GM12891 (cell line): ENCODE measurements around the gene VIL1.

Experiments used
- DNase-seq: peaks from one replicate; pipeline ENCODE4 v3.0.0; 2011; ENCODE audit warnings: low spot score; ENCODE audit not compliant: insufficient read length
- FAIRE-seq: peaks from 2 replicates; lab custom pipeline; 2011; peaks lifted over from hg19 to GRCh38; lab: Jason Lieb, UNC
- PAX5 ChIP-seq: IDR thresholded peaks from 2 replicates; pipeline ENCODE4 v1.6.1; 2011; ENCODE audit warnings: low read length, moderate library complexity, mild to moderate bottlenecking; ENCODE audit not compliant: insufficient read depth, severe bottlenecking
- POLR2A ChIP-seq: IDR thresholded peaks from 2 replicates; pipeline ENCODE4 v1.6.1; 2011; ENCODE audit warnings: low read depth, low read length, control low read depth
- POLR2AphosphoS5 ChIP-seq: IDR thresholded peaks from 2 replicates; pipeline ENCODE4 v1.6.1; 2011; ENCODE audit warnings: low read depth, low read length, control low read depth
- POU2F2 ChIP-seq: IDR thresholded peaks from 2 replicates; pipeline ENCODE4 v1.6.1; 2011; ENCODE audit warnings: low read depth, mild to moderate bottlenecking, control low read depth, low read length, moderate library complexity
- SPI1 ChIP-seq: IDR thresholded peaks from 2 replicates; pipeline ENCODE4 v1.6.1; 2011; ENCODE audit warnings: low read depth, low read length, control low read depth
- TAF1 ChIP-seq: IDR thresholded peaks from 2 replicates; pipeline ENCODE4 v1.6.1; 2011; ENCODE audit warnings: low read depth, low read length, control low read depth

Gene VIL1

DNA sequence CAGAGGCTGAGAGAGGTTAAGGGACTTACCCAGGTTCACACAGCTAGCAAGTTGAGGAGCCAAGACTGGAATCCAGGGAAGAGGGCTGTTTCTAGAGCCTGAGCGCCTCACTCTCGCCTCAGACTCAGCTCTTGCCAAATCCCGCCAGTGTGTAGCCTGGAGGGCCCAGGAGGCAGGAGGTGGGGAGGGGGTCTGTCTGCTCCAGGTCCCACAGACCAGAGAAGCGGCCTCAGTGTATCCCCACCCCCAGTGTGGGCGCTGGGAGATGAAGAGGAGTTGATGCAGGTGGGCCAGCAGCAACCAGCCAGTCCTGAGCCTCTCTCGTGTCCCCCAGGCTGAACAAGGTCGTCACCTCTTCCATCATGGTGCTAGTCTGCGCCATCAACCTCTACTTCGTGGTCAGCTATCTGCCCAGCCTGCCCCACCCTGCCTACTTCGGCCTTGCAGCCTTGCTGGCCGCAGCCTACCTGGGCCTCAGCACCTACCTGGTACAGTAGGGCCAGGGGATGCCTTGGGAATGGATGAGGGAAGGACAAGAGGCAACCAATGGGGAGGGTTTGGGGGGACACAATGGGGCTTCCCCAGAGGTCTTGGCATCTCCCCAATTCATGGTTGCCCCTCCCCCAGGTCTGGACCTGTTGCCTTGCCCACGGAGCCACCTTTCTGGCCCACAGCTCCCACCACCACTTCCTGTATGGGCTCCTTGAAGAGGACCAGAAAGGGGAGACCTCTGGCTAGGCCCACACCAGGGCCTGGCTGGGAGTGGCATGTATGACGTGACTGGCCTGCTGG lies 24.4 kb upstream of the VIL1 start:
- FAIRE-seq, result no peak

DNA sequence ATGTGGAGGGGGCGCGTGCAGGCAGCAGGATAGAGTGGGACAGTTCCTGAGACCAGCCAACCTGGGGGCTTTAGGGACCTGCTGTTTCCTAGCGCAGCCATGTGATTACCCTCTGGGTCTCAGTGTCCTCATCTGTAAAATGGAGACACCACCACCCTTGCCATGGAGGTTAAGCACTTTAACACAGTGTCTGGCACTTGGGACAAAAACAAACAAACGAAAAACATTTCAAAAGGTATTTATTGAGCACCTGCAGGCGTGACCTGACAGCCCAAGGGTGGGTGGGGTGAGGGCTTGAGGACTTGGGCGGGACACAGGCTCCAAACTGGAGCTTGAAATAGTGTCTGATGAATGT lies 23.9 kb upstream of the VIL1 start:
- DNase-seq, result no peak
- FAIRE-seq, result no peak
- TF ChIP-seq POLR2AphosphoS5 (no peak), POLR2A (no peak), POU2F2 (no peak), PAX5 (no peak), SPI1 (no peak), TAF1 (no peak)

More for the DNA sequence above, 24.4 kb upstream of the VIL1 start:
- no peak for DNase-seq
- TF ChIP-seq POU2F2, result no peak
- TF ChIP-seq POLR2A, result no peak
- no peak for TF ChIP-seq TAF1
- no peak for TF ChIP-seq PAX5
- no peak for TF ChIP-seq SPI1
- no peak for TF ChIP-seq POLR2AphosphoS5

DNA sequence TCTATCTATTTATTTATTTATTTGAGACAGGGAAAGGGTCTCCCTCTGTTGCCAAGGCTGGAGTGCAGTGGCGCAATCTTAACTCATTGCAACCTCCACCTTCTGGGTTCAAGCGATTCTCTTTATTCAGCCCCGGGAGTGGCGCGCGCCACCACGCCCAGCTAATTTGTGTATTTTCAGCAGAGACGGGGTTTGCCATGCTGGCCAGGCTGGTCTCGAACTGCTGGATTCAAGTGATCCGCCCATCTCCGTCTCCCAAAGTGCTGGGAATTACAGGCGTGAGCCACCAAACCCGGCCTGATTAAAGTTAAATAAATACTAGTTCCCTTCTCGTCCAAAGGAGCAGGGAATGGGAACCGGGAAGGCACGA lies 23.5 kb upstream of the VIL1 start:
- TF ChIP-seq SPI1 (no peak), PAX5 (no peak), POLR2AphosphoS5 (no peak), POLR2A (no peak), POU2F2 (no peak), TAF1 (no peak)
- DNase-seq (no peak), FAIRE-seq (peak; percentile 33)

DNA sequence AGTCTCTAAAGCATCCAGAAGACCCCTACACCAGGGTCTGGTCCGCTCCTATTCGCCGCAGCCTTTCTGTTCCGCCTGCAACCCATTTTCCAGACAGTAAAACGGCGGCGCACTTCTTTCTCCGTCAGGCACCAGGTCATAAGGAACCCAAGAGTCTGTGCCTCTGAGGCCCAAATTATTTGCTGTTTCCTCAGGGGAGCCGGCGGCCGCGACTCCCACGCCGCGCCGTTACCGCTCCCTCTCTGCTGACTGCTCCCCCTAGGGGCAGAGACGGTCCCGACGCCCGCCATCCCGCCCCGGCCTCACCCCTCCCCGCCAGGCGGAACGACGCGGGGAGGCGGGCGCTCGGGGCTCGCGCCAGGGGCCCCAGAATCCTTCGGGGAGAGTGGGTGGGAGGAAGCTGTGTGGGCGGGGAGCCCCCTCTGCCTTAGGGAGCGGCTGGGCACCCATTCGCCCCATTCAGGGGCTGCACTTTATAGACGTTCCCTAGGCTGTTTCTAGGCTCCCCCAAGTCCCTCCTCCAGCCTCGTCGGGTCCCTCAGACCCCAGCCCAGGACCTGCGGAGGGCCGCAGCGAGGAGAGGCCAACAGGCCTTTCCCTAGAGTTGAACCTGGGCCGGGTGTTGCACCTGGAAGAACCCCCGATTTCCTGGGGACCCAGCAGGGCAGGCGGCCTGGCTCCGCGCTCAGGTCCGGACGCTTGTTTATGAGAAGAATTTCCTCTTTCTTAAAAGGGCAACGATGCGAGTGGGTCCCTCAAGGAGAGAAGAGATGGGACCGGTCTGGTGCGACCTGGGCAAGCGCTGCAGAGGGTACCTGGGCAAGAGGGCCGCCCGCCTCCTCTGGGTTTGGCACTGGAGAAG lies 22.9 kb upstream of the VIL1 start:
- FAIRE-seq (peak; percentile 94), DNase-seq (peak; percentile 85)
- TF ChIP-seq POU2F2 (peak; percentile 34; the same call in 1 of the 2 replicates), POLR2A (no peak)

DNA sequence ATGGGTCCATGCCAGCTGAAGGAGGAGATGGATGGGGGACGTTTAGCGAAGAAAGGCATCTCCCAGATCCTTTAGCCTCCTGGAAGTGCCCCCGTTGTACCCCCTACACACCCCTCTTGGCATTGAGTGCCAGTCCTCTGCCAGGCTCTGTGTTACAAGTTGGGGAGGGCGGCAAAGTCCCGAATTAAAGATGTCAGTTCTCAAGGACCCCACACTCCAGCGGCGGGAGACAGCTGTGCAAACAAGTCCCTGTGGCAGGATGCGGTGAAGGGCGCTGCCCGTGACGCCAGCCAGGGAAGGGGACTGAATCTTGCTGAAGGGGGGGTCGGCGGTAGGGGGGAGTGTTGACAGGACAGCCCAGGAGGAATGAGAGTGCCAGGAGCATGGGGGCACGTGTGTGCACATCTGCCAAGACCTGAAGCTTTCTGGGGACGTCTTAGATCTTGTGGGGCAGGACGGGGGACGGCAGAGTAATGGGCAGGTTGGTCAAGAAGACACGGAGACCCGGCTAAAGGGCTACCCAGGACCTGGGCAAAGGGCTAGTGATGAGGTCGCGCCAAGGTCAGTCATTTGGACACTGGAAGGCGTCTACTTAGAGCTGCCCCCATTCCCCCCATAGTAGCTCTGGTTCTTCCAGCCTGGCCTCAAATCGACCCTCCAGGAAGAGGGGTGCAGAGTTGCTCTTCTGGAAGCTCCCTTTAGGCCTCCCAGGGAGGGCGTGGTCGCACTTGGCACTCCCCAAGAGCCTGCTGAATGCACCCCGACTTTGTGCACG lies 22.0 kb upstream of the VIL1 start:
- FAIRE-seq, result no peak
- TF ChIP-seq PAX5, result no peak
- TF ChIP-seq SPI1, result no peak
- TF ChIP-seq POLR2AphosphoS5, result no peak
- TF ChIP-seq POU2F2, result no peak
- no peak; the same call in 1 of the 2 replicates for TF ChIP-seq POLR2A
- TF ChIP-seq TAF1, result no peak
- no peak for DNase-seq

DNA sequence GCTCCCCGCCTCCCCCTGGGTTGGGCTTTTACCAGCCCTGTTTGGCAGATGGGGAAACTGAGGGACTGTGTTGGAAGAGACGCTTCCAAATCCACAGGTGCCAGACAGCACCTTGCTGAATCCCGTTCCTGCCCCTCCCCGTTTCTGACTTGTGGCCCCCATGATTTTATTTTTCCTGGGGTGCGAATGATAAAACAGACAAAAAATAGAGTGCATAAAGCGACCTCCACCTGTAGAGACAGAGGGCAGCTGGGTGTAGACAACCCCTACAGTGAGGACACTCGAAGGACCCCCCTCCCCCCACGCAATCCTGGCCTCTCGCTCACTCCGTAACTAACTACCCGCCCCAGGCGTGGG lies 21.5 kb upstream of the VIL1 start:
- no peak for FAIRE-seq
- no peak for DNase-seq
- TF ChIP-seq PAX5 (no peak), POLR2AphosphoS5 (no peak), SPI1 (no peak), TAF1 (no peak), POLR2A (no peak), POU2F2 (no peak)

DNA sequence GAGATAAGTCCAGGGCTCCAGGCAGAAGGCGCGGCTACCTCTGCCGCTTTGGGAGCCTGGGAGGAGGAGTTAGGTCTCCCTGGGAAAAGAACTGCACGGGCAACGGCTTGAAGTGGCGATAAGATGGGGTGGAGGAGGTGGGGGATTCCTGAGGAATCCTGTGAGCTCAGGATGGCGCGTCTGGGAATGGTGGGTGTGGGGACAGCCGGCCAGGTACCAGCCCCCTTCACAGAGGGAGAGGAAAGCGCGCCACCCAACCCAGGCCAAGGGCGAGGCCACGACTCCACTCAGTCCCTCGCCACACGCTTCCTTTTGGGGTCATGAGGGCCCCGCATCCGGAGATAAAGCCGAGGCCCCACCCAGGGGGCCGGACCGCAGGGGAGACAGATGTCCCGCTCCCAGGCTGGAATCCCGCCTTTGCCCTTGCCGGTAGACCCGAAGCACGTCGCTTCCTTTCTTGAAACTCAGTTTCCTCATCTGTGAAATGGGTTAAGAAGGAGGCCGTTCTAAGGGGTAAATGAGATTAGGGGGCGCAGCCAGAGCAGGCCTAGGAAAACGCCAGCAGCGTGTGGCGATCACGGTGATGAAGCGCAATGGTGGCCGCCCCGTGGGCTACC lies 21.0 kb upstream of the VIL1 start:
- DNase-seq (no peak), FAIRE-seq (no peak)
- TF ChIP-seq POU2F2 (no peak), POLR2A (no peak; the same call in 1 of the 2 replicates), TAF1 (no peak), PAX5 (no peak), SPI1 (no peak), POLR2AphosphoS5 (no peak; the same call in 1 of the 2 replicates)

DNA sequence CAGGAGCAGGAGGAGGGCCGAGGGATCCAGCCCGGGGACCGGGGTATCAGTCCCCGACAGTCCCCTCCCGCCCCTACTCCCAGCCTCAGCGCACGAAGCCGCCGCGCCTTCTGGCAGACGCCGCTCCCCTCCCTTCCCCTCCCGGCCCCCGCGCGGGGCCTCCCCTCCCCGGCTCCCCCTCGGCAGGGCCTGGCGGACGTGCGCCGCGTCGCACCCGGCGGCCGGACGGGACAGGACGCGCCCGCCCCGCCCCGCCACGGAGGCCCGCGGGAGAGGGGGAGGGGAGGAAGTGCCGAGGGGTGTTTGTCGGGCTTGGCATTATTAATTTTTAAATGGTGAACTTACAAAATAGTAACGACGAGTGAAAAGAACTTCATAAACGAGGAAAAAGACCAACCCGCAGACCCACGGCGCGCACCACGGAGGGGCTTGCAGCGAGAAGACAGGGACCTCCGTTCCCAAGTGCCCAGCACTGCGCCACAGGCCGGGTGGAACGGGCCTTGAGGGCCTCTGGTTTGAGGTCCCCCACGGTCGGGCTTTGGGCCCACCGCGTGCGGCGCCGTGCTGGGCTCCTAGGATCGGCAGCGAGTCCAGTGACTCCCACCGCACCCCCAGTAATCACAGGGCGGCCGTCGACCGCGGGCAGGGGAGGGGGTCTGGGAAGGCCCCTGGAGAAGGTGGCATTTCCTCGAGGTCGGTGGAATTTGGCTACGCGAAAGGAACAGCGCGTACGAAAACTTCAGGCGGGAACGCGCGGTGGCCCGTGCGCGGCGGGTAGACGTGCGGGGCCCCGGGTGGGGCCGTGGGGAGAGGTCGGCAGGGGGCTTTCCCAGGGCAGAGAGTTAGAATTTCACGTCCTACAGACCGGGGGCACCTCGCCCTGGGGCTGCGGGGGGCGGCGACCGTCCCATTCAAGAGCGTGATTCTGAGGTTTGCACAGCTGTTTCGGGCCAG lies 20.2 kb upstream of the VIL1 start:
- DNase-seq (peak; percentile 61), FAIRE-seq (no peak)
- TF ChIP-seq PAX5 (no peak), POU2F2 (no peak), TAF1 (no peak)
